Non-pigmented ciliary epithelial cell (primary cell): ENCODE measurements around the gene VSTM4.

ENCODE experiments used
- DNase-seq: peaks from one replicate; pipeline ENCODE4 v3.0.0-alpha.2; 2010; ENCODE audit warnings: low read depth

Gene VSTM4

DNA sequence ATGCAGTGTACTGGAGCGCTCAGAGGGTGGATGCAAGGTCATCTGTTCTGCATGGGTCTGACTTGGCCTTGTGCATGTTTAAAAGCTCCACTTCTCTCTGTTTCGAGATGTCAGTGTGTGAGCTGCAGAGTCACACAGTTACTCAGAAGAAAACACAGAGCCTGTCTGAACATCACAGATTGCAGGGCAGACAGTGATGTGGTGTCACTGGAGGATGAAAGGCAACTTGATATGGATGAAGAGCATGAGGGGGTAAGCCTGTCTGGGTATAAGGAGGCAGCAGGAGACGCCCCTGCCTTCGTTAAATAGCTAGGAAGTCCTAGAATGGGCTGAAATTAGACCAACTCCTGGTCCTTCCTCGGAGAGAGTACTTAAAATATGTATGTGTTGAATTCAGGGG lies 108.2 kb downstream of the VSTM4 start:
- no peak for DNase-seq

DNA sequence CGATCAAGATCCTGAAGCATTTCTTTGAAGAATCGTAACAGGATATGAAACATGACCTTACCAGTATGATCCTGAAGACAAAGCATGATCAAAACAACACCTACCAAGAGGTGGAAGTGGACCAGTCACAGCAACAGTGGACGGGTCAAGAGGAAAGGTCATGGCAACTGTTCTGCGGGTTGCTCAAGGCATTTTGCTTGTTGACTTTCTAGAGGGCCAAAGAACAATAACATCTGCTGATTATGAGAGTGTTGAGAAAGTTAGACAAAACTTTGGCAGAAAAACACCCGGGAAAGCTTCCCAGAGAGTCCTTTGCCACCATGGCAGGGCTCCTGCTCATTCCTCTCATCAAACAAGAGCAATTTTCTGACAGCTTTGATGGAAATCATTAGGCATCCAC lies 110.1 kb downstream of the VSTM4 start:
- DNase-seq: no peak

DNA sequence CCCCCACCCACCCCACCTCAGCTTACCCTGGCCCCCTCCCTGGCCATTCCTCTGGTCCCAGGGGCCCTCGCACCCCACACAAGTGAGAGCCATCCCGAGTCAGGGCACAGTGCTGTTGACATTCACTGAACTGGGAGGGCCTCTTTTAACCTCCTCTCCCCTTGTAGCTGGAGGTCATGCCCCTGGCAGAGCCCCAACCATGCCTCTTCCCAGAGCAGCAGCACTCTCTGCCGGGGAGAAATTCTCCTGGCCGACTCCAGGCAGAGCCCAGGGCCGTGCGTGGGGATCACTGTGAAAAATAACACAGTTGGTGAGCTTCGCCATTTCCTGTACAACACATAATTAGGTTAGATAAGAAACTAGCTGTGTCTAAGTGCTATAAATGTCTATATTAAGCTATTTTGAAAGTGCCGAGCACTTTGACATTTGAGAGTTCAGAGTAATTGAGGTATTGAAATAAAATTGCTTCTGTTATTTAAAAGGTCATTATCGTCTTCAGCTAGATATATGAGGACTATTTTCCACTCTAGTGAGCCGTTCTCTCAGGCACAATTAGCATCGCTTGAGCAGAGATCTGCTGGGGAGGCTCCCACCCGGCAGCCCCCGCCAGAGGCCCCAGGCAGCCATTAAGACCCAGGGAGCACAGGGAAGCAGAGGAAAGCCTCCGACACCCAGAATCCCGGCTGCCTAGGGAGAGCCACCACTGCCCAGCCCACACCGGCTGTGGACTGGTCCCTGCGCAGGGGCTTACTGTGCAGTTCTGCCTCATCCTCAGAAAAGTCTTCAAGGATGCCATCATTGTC lies 113.3 kb downstream of the VSTM4 start:
- DNase-seq: no peak

DNA sequence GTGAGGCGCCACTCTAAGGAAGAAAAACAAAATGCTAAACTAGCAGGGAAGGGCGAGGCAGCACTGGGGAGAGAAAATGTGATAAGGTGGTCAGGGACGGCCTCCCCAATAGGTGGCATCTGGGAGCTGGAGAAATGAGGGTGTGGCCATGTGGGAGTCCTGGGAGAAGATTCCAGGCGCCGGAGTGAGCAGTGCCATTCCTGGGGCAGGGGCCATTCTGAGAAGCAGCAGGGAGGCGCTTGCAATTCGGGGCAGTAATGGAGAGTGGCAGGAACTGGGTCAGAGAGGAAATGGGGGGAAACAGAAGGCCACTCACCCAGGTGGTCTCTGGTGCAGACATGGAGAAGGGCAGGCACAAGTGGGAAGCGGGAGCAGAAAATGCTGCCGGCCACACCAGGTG lies 113.9 kb downstream of the VSTM4 start:
- DNase-seq: no peak

DNA sequence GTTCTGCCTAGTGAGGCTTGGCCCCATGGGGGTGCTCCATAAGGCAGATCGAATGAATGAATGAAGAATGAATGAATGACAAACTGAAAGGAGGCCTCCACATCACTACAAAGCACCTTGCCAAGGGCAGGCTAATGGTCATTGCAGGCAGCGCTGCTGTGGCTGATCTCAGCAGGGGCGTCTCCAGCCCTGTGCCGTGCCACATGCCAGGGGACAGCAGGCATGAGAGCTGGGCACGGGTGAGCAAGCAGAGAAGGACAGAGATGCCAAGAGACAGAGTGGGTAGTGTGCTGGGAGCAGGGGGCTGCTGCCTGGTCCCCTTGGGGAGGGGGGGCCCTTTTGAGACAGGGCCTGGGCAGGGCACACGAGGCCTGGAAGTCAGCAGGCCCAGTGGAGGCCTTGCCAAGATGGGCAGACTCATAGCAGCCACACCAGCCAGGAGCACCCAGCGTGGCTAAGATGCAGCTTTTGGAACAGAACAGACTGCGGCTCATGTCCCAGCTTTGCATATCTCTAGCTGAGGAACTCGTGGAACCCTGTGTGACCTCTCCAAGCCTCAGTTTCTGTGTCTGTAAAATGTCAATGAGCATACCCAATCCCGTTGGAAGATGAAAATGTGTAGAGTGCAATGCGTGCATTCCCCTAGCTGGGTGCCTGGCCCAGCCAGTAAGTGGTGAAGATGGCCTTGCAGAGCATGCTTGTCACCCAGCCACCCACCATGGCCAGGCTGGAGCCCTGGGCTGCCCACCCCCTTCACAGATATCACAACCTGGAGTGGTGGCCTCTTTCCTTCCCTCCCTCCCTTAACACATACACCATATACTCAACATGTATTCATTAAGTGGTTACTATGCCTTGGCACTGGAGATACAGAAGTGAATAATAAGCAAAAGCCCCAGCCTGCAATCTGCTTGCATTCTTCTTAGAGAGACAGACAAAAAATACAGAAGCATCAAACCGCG lies 114.6 kb downstream of the VSTM4 start:
- no peak for DNase-seq

DNA sequence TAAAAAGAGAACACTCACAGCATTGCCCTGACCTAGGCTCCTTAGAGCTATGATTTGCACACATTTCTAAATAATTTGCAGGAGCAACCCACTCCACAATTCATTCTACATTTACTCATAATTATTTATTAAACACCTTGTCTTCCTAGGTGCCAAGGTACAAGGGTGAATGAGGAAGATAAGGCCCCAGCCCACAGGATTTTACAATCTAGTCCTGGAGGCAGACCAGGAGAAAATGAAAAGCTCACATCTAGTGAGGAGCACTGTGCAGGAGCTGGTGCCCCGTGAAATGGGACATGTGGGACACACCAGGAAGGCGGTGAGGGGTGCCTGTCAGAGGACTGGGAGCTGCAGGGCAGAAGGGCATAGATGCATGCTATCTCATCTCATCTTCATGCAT lies 116.0 kb downstream of the VSTM4 start:
- no peak for DNase-seq

DNA sequence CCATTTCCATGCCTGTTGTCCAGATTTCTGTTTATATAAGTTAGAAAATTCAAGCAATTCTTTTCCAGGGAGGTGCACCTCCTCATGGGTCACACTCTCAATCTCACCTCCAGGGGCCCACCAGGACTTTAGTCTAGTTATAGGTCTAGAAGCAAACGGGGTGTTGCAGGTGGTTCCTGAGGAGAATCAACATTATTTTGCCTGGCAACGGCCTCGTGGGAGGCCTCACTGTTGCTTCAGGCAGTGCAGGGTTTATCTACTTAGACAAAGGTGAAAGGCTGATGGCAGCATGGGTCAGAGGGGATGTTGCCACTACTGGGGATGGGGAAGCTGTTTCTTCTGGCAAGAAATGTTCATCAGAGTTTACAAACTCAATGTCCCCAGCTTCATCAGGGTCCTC lies 119.0 kb downstream of the VSTM4 start:
- DNase-seq: no peak

DNA sequence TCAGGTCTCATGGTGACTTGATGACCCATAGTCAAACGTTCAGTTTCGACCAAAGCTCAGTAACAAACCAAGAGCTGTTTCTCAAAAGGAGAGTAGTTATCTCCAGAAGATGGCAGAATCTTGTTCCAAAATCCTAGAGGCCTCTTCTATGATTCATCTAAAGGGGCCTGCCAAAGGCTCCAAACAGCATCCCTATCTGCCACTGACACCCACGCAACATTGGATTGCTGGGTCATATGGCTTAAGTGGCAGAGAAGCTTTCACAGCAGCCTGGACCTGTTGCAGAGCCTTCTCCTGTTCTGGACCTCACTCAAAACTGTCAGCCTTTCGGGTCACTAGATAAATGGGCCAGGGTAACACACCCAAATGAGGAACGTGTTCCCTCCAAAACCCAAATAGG lies 121.7 kb downstream of the VSTM4 start:
- no peak for DNase-seq

DNA sequence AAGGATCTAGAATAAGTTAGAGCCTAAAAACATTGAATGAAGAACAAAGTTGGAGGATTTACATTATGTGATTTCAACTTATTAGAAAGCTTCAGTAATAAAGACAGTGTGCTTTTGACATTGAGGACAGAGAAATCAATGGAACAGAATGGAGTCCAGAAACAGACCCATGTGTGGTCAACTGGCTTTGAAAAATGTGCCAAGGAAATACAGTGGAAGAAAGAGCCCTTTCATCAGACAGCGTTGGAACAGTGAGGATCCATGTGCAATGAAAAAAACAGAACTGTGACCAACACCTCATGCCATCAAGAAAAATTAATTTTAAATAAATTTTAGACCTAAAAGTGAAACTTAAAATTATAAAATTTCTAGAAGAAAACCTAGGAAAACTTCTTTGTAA lies 125.1 kb downstream of the VSTM4 start:
- DNase-seq: no peak

DNA sequence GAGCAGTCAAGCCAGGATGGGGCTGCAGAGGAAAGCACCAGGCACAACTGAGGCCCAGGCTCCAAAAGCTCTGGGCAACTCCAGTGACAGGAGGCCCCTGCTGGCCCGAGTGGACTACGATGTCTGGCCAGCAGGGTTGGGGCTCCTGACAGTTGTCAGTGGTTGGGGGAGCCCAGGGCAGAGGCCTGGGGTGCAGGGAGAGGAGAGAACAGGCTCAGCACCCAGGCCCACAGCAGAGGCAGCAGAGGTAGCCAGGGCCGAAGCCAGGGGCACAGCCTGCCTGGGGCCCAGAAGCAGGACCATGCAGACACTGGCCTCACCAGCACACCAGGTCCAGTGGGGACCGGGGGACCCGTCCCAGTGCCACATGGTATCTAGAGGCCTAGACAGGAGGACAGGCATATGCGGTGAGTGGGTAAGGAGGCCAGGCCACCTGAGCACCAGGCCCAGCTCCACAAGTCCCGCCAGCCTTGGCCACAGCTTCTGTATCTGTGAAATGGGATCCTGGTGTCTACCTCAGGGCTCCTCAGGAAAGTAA lies 129.6 kb downstream of the VSTM4 start:
- no peak for DNase-seq

DNA sequence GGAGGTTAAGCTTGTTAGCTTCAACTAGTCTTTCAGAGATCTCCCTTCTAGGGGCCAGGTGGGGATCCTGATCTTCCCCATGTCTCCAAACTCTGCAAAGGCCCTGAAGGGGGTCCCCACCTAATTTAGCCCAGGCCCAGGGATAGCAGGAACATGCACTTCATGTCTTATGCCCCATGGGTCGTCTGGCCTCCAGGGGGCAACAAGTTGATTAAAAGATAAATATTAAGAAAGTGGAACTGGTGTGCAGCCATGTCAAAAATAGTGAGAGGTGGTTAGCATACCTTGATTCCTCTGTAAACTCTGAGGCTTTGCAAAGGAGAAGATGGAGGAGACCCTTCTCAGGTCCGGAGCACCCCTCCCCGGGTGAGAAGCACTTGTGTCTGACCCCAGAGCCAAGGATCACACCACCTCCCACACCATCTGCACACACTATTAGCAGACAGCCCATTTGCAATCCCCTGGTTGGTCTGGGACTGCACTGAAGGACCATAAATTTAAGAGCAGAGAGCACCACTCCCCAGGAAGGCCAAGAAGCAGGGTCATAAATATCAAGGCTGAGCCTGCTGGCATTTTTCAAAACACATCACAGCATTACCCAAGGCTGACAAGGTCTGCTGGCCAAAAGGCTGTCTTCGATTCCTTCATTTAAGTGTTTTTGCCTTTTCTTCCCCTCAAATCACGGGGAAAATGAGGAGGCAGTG lies 131.5 kb downstream of the VSTM4 start:
- DNase-seq: no peak

DNA sequence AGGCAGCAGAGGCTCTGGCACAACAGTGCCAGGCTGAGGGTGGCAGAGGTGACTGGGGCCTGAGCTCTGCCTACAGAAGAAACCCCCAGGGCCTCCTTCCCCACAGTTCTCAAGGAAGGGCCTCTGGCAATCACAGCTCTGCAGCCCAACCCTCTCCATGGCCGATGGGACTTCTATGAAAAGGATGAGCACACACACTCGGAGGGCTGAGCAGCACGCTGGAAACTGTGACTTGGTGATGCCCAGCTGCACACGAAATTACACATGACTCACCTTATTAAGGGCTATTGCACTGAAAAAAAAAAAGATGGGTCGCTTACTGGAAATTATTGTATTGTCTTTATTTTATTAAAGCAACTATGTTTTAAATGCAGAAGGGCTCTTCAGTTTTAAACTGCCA lies 132.7 kb downstream of the VSTM4 start:
- DNase-seq: no peak

DNA sequence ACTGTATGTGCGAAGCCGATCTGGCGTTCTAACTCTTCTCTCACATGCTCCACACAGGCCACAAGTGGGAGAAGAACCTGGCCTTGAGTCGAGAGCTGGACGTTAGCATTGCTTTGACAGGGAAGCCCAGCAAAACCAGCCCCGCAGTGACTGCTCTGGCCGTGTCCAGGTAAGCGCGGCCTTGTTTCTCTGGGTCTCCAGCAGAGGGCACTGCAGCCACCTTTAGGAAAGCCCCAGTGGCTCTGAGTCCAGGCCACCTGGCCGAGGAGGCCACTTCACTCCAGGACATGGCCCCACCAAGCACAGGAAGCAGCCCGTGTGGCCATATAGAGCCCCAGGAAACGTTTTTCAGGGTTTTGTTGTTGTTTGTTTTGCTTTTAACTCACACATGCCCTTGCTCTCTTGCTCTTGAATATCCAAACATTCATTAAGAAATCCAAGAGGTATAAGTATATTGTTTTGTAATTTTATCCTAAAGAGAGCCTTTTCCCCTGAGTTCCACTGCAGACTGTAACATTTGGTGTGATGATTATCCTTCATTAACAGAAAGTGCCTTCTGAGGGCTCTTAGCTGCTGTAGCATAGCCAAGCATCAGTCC lies 133.9 kb downstream of the VSTM4 start:
- DNase-seq: no peak

DNA sequence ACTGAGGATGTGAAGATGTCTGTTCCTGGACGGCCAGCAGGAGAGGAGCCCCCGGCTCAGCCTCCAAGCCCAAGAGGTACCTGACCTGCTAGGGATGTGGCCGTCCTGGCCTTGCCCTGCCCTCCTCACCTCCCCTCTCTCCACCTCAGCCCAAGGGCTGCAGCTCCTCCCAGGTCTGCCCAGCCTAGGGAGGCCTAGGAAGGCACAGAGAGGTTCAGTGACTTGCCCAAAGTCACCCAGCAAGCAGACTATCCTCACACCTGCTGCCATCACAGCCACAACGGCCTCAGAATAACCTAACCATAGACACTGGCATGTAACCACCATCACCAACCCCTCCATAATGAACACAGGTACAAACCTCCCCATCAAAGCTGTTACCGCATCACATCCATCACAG lies 137.0 kb downstream of the VSTM4 start:
- DNase-seq: no peak

DNA sequence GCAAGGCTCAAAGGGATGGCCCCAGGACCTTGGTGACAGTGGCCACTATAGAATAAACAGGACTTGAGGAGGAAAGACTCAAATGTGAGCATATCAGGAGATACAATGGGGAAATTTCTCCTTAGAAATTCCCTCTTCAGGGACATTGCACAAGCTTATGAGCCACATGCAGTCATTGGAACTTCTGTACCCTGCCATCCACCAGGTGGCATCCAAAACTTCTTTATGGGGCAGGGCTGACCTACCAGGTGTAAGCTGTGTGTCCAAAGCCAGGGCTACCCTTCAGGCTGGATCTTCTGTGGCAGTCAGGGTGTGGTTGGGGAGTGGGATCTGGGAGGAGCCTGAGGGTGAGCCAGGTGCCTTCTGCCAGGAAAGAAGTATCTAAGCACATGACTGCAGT lies 139.1 kb downstream of the VSTM4 start:
- DNase-seq: no peak

DNA sequence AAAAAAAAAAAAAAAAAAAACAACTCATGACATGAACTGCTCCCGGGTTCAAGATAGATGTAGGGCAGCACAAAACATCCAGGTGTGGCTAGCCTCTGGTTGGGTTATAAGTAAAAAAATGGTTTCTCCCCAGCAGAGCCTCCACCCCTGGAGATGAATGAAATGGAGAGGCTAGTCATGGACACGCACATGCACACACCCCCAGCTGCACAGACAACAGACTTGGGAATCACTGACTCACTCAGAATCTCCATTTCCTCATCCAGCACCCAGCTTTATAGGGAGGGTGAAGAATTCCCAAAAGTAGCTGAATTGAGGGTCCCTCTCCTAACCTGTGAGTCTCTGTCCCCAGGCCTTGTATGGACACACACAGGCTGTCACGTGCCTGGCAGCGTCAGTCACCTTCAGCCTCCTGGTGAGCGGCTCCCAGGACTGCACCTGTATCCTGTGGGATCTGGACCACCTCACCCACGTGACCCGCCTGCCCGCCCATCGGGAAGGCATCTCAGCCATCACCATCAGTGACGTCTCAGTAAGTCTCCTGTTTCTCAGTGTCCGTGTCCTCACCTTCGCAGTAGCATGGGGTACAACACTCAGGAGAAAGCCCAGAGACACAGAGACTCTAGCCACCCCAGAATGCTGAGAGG lies 140.7 kb downstream of the VSTM4 start:
- DNase-seq: no peak

DNA sequence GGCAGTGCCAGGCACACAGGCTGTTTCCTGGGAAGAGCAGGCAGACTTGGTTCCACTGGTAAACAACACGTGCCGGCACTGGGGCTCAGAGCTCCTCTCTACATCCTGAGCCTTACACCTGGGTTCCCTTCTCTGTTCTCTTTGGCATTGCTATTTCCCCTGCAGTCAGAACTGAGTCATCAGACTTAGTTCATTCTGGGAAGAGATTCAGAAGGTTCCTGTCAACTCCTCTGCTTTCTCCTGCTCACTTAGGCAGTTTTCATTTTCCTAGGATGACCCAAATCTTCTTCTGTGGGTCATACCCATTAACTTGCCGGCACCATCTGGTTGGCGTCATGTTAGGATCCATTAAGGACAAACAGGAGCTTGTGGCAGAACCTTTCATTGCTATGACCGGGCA lies 142.3 kb downstream of the VSTM4 start:
- no peak for DNase-seq

DNA sequence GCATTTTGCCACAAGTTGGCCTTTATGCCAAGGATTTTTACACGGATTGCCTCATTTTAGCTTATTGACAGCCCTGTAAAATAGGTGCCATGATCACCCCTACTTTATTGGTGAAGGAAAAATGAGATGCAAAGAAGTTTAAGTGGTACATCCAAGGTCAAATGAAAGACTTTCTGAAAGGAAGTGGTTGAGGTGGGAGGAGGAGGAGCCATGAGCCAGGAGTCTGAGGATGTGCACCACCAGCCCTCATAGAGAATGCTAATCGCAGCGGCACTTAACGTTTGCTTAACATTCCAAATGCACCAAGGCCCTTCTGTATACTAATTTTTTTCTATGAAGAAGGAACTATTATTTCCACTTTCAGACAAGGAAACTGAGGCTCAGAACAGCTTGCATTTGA lies 144.7 kb downstream of the VSTM4 start:
- DNase-seq: no peak

DNA sequence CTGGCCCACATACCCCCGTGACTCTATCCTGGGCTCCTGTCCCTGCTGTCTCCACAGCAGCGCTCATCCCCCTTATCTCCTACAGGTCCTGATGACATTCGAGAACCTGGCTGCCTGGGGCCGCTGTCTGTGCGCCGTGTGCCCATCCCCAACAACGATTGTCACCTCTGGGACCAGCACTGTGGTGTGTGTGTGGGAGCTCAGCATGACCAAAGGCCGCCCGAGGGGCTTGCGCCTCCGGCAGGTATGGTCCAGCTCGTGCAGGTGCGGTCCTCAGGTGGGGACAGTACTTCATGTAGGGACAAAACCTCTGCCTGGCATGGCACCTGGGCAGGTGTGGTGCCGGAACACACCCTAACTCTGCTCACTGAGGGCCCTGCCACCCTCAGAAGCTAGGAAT lies 145.3 kb downstream of the VSTM4 start:
- no peak for DNase-seq

DNA sequence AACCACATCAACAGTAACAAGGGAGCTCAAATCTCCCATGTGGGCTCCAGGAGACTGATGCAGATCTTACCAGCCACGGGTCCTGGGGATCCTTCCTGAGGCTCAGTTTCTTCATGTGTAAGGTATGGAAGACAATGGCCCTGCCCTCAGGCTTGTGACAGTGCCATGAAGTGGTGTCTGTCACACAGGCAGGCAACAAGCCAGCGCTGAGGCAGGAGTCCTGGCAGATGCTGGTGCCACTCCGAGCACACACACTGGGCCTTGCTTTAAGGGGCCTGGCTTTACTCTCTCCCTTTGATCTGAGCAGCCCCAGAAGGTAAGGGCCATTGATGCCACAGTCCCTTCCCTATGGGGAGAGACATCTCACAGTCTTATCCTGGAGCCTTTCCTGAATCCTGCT lies 147.3 kb downstream of the VSTM4 start:
- no peak for DNase-seq

DNA sequence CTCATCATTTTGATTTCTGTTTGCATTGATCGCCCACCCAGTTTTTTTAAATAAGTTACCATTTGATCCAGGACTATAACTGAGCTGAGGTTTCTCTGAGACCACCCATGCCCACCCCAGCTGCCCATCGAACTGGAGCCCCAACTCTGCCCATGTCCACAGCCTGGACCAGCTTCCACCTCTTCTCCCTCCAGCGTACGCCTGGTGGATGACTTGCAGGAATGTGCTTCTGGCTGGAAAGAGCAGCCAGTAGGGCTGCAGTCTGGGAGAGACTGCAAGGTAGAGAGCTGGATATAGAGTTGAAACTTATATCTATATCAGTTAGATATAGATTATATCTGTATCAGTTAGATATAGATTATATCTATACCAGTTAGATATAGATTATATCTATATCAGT lies 149.9 kb downstream of the VSTM4 start:
- no peak for DNase-seq
